ENCODE results near the gene DPP7.

- TF ChIP-seq CTCF (conservative IDR thresholded peaks at IDR 0.05; ENCODE audit: low read length) (no peak), EZH2phosphoT487 (IDR thresholded peaks at IDR 0.05; ENCODE audit: borderline replicate concordance) (no peak)
Measured at GRCh38 chr9:137082222-137082924, 32.2 kb downstream of the DPP7 start.

All from Loucy (cell line).